SKM-1 treated with dmso at 0.1 percent for 144 hours (cell line): Measurements from ENCODE around the gene SCN4B.

Experiments
- DNase-seq: peaks from one replicate; lab custom pipeline; 2025; ENCODE audit not compliant: unreplicated experiment; lab: John Stamatoyannopoulos, UW

SCN4B gene

DNA sequence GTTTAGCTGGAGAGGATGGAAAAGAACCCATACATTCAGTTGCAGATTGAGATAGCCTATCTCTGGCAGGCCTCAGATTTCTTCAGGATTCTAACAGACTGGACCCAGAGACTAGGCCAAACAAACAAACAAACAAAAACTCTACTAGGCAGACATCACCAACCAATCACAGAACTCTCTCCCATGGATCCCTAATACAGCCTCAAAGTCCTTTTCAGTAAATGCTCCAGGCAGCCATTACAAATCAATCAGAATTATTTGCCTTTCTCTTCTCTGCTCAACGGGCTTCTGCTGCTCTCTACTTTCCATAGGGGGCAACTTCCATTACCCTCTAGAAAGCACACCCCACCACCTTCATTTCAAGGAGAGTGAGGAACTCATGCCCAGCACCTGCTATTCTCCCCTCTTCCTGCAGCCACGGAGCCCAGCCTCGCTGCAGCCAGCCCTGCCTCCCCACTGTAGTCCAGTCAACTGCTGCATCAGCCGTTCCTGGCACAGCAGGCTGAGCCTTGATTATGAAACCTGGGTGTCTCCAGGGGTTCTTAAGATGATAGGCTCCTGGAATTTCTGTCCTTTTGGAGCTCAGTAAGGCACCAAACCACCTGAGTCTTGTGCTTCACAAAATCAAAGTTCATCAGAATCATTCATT, 46.8 kb downstream of the SCN4B start:
- DNase-seq: no peak

- no peak for DNase-seq
Observed at GRCh38 chr11:118104491-118104890, 48.1 kb downstream of the SCN4B start.

DNA sequence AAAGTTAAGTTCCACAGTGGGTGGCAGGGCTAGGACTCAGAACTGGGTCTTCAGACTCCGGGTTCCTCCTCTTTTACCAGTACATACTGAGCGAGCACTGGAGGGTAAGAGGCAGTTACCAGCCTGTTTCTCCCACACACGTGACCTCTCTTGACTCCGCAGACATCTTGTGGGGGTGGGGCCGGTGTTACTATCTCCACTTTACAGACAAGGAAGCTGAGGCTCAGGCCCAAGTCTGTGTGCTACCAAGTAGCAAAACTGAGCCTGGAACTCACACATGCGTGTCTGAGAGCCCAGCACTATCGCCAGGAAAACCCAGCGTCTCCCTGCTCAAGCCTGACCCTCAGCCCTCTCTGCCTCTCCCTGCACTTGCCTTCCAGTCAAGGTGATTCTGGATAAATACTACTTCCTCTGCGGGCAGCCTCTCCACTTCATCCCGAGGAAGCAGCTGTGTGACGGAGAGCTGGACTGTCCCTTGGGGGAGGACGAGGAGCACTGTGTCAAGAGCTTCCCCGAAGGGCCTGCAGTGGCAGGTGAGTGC, 49.8 kb downstream of the SCN4B start:
- peak; percentile 25 for DNase-seq

DNA sequence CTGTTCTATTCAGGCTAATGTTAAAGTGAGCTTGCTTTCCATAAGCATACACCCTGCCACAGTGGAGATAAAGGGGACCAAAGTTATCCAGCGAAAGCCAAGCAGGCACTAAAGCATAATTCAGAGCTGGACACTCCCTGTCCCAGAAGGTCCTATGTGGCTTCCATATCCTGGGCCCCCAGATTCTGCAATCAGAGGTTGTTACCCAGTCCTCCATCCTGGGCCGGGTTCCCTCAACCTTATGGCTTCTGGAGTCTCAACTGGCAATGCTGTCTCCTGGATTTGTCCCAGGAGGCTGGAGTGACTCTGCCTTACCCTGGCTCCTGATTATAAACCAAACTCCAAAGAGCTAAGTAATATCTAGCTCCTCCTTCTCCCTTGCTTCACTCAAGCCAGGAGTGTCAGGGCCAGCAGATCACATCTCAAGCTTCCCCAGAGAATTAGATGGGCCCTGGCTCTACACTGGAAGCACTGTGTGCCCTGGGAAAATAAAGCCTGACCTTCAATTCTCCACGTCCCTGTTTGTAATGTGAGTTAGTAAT, 51.9 kb downstream of the SCN4B start:
- DNase-seq: no peak

GRCh38 chr11:118099838-118100556, 52.6 kb downstream of the SCN4B start:
- no peak for DNase-seq

DNA sequence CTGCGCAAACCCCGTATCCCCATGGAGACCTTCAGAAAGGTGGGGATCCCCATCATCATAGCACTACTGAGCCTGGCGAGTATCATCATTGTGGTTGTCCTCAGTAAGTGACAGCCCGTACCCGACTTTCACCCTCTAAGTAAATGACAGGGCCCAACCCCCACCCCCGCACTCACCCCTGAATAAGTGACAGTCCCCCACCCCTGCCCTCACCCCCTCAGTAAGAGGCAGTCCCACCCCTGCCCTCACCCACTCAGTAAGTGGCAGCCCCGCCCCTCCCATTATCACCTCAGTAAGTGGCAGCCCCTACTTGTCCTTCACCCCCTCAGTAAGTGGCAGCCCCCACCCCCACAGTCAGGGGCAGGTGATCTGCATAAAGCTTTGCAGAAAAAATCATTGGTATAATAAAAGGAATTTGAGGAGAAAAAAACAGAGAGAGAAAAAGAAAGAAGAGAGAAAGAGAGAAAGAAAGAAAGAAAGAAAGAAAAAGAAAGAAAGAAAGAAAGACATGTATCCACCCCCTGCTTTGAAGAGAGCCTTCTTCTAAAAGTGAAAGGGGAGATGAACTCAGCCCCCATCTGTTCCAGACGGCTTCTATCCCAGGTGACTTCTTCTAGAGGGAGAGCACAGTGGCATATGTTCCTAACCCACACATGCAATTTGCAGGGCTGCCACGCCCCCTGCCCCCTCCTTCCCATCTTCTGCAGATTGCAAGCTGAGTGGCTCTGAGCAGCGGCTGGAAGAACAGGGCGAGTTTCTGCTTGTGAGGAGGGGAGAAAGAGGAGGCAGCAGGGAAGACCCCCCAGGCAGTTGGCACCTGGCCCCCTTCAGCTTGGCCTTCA, 53.4 kb downstream of the SCN4B start:
- no peak for DNase-seq

DNA sequence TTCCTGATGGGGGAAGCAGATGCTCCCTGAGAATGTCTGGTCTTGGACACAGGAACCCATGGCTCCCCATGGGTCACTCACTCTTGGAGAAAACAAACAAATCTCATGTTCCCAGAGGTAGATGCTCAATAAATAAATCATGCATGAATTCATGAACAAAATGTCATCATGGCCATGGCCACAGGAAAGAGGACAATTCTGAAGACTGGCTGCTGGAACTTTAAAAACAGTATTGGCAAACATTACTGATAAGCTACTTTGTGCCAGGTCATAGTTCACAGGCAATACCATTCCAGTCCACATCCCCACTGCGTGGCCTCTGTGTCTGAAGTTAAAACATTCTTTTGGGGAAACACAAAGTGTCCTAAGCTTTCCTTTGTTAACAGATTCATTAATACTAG, 56.7 kb downstream of the SCN4B start:
- no peak for DNase-seq

- DNase-seq: no peak
Observed at GRCh38 chr11:118095493-118095892, 57.1 kb downstream of the SCN4B start.

- DNase-seq: no peak
Observed at GRCh38 chr11:118092907-118093571, 59.6 kb downstream of the SCN4B start.

GRCh38 chr11:118091690-118092089, 60.9 kb downstream of the SCN4B start:
- no peak for DNase-seq

GRCh38 chr11:118090545-118091162, 62.0 kb downstream of the SCN4B start:
- DNase-seq: no peak

GRCh38 chr11:118088531-118088930, 64.1 kb downstream of the SCN4B start:
- peak; percentile 99 for DNase-seq

- DNase-seq: no peak
Observed at GRCh38 chr11:118087931-118088330, 64.7 kb downstream of the SCN4B start.

DNA sequence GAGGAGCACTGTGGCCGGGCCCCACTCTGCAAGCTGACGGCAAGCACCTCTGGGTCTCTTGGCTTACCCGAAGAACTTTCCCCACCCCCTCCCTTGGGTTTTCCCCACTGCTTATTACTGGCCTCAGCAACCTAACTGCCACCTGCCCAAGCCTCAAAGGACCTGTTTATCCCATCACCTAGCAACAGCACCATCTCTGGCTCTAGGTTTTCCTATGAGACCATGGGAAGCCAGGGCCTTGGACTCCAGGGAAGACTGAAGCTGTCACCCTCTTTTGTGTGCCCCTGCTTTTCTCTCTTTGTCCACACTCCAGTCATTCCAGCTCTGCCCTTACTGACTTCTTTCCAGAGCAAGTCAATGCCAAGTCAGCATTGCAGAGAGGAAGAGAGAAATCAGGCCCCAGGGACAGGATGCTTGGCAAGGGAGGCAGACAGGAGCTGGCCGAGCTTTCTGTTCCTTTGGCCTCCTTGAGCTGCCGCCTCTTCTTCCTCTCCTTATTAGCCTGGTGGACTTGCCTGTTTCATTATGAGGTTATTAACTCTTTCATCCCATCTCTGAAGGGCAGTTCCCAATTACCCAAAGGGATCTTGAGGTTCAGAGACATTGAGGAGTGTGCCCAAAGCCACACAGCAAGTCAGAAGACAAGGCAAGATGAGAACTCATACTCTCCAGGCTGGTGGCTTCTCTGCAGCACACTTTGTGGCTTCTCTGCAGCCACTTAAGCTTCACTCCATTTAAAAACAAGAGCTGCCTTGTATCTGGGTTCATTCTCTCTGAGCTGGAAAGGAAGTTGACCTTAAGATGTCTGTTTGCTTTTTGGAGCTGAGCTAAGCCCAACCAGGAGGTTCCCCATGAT, 65.5 kb downstream of the SCN4B start, which contains the start of gene SMIM35:
Gene SMIM35, minus strand, starts transcription at position 51 of the 856 bp plus-strand sequence. CDS start 206 bp downstream, outside the sequence.
- DNase-seq: no peak

GRCh38 chr11:118084656-118085055, 68.0 kb downstream of the SCN4B start:
- no peak for DNase-seq

DNA sequence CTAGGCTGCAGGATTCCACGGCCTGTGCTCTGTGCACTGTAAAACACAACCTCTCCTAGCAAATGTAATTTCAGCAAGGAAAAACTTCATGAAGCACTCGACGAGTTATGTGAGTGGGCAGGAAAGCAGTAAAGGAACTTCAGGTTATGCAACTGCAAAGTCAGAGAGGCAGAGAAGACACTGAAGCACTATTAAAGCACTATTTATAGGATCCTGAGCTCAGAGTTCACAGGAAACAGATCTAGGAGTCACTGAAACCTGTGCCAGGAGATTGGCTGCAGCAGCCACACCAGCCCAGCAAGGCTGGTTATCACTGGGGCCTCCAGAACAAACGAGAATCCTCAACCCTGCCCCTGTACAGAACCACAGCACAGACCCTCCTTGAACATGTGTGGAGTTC, 68.4 kb downstream of the SCN4B start:
- peak; percentile 95 for DNase-seq
